ENCODE data around the gene PFN3.
A peak's percentile ranks its signal among the peaks of the same experiment; 100 is the strongest.
"Not testable (repeated sequence)": the region's sequence is repeated elsewhere in the genome, so short reads cannot be mapped to it uniquely, and the experiment has no call there.

PFN3 gene

GRCh38 chr5:177423671-177424070 lies 23.2 kb upstream of the PFN3 start:
- no peak for DNase-seq

GRCh38 chr5:177421062-177421798 lies 20.8 kb upstream of the PFN3 start:
- no peak for DNase-seq

GRCh38 chr5:177420472-177420871 lies 20.0 kb upstream of the PFN3 start:
- DNase-seq = not testable (repeated sequence)

- DNase-seq = no peak
These were observed 18.6 kb upstream of the PFN3 start for GRCh38 chr5:177419046-177419445.

- DNase-seq = not testable (repeated sequence)
These were observed 16.6 kb upstream of the PFN3 start for GRCh38 chr5:177417081-177417480.

- no peak for DNase-seq
These were observed 14.0 kb upstream of the PFN3 start for GRCh38 chr5:177414481-177414880.

GRCh38 chr5:177412603-177413233 lies 12.3 kb upstream of the PFN3 start:
- DNase-seq = peak; percentile 67

GRCh38 chr5:177410575-177410974 lies 10.1 kb upstream of the PFN3 start:
- DNase-seq = no peak

GRCh38 chr5:177409043-177409801 lies 8.8 kb upstream of the PFN3 start, which contains the start of gene F12:
Gene F12 (minus strand): TSS chr5:177409564. CDS start chr5:177409527, 37 bp downstream.
- no peak for DNase-seq

GRCh38 chr5:177405805-177406204 lies 5.3 kb upstream of the PFN3 start:
- DNase-seq = no peak

- no peak for DNase-seq
These were observed 4.9 kb upstream of the PFN3 start for GRCh38 chr5:177405312-177405711.

GRCh38 chr5:177404641-177405179 lies 4.2 kb upstream of the PFN3 start:
- DNase-seq = no peak

- DNase-seq = peak; percentile 86
These were observed 3.6 kb upstream of the PFN3 start for GRCh38 chr5:177403792-177404640.

GRCh38 chr5:177403102-177403791 lies 2.8 kb upstream of the PFN3 start:
- peak; percentile 35 for DNase-seq

GRCh38 chr5:177402271-177403043 lies 2.0 kb upstream of the PFN3 start:
- peak; percentile 72 for DNase-seq

- DNase-seq = no peak
These were observed 2.5 kb downstream of the PFN3 start for GRCh38 chr5:177397875-177398390.

GRCh38 chr5:177396807-177397206 lies 3.7 kb downstream of the PFN3 start:
- DNase-seq = no peak

- no peak for DNase-seq
These were observed 4.4 kb downstream of the PFN3 start for GRCh38 chr5:177396078-177396477.

GRCh38 chr5:177393990-177394389 lies 6.5 kb downstream of the PFN3 start:
- no peak for DNase-seq

- DNase-seq = no peak
These were observed 7.2 kb downstream of the PFN3 start for GRCh38 chr5:177393206-177393765.
